Endothelial cell of umbilical vein (primary cell): Measurements from ENCODE around the gene SNORC. TPM values are rescaled to one million over a fixed set of nuclear protein-coding genes. Genes with fewer than 3 reads are reported as not detected.

Experiments
- BruUV-seq: library from RNA; stranded (reverse); fragments of 400-500 nt; replicated peaks from 2 replicates; lab custom pipeline; 2021; lab: Mats Ljungman, UMichigan
- CTCF ChIA-PET: fragments of 300-600, 350-600 bp; sonication (Branson Sonifier 250); formaldehyde crosslinking; loops from one replicate; lab custom pipeline; 2021; ENCODE audit warnings: antibody characterized with exemption, inconsistent platforms; lab: Charles Lee
- POLR2A ChIA-PET: fragments of 300-600, 350-600 bp; sonication (Branson Sonifier 250); formaldehyde crosslinking; loops from one replicate; lab custom pipeline; 2021; ENCODE audit warnings: antibody characterized with exemption, inconsistent platforms; lab: Charles Lee
- DNase-seq: peaks from one replicate; pipeline ENCODE4 v3.0.0-alpha.2; 2011; ENCODE audit warnings: low read depth, low spot score
- FAIRE-seq: peaks from 2 replicates; lab custom pipeline; 2011; peaks lifted over from hg19 to GRCh38; lab: Jason Lieb, UNC
- H2AFZ ChIP-seq: 2 replicates; pipeline ENCODE4 v1.6.0; 2012; ENCODE audit warnings: low read depth, low read length, control low read depth, inconsistent platforms
- H3K27ac ChIP-seq: 2 replicates; pipeline ENCODE4 v1.5.1; 2011; ENCODE audit warnings: low read depth, mild to moderate bottlenecking, control low read depth, low read length, moderate library complexity; ENCODE audit not compliant: insufficient read depth
- H3K27me3 ChIP-seq, 2 experiments: 2 replicates each; pipeline versions ENCODE4 v1.6.0 to v1.6.1; 2011; ENCODE audit warnings: low read length in 2 of 2, mixed read lengths in 1 of 2; ENCODE audit not compliant: control insufficient read depth in 2 of 2, insufficient read depth in 2 of 2
- H3K36me3 ChIP-seq, 2 experiments: 2 replicates in 1 of 2; 3 replicates in 1 of 2; pipeline ENCODE4 v1.5.1; 2011; ENCODE audit warnings: low read length in 2 of 2, mild to moderate bottlenecking in 1 of 2, moderate library complexity in 1 of 2; ENCODE audit not compliant: control insufficient read depth in 2 of 2, insufficient read depth in 2 of 2; ENCODE audit errors: extremely low read depth in 1 of 2
- H3K4me1 ChIP-seq: 3 replicates; pipeline ENCODE4 v1.5.1; 2011; ENCODE audit warnings: mild to moderate bottlenecking, low read length; ENCODE audit not compliant: control insufficient read depth, insufficient read depth; ENCODE audit errors: extremely low read depth
- H3K4me2 ChIP-seq: 2 replicates; pipeline ENCODE4 v1.6.1; 2011; ENCODE audit warnings: low read length, control low read depth, mixed read lengths; ENCODE audit not compliant: insufficient read depth
- H3K4me3 ChIP-seq, 3 experiments: fragments of 200-600 bp in 1 of 3; sonication (generic), shearing (Covaris generic) in 1 of 3; replicated peaks in 1 of 3; 2 replicates each; pipeline ENCODE4 v1.5.1; 2011 to 2016; ENCODE audit warnings: control low read depth in 3 of 3, low read length in 3 of 3, mild to moderate bottlenecking in 2 of 3, inconsistent platforms in 1 of 3, low read depth in 1 of 3, moderate library complexity in 1 of 3; ENCODE audit not compliant: insufficient read depth in 1 of 3
- H3K79me2 ChIP-seq: 2 replicates; pipeline ENCODE4 v1.6.0; 2012; ENCODE audit warnings: low read length, inconsistent platforms; ENCODE audit not compliant: control insufficient read depth, insufficient read depth
- H3K9ac ChIP-seq: replicated peaks from 2 replicates; pipeline ENCODE3; 2011; ENCODE audit warnings: low read length, control low read depth; ENCODE audit not compliant: insufficient read depth; ENCODE audit errors: extremely low read depth
- H3K9me1 ChIP-seq: replicated peaks from 3 replicates; pipeline ENCODE4 v1.6.0; 2011; ENCODE audit warnings: mild to moderate bottlenecking, low read length; ENCODE audit not compliant: control insufficient read depth, insufficient read depth; ENCODE audit errors: extremely low read depth
- H3K9me3 ChIP-seq: replicated peaks from 2 replicates; pipeline ENCODE4 v1.5.1; 2012; ENCODE audit warnings: low read length, inconsistent platforms; ENCODE audit not compliant: control insufficient read depth, insufficient read depth
- H4K20me1 ChIP-seq: replicated peaks from 2 replicates; pipeline ENCODE3; 2011; ENCODE audit warnings: mild to moderate bottlenecking, low read length; ENCODE audit not compliant: control insufficient read depth, insufficient read depth; ENCODE audit errors: extremely low read depth
- EZH2 ChIP-seq: IDR thresholded peaks from 2 replicates; pipeline ENCODE4 v1.6.1; 2012; ENCODE audit warnings: borderline replicate concordance, low read depth, mild to moderate bottlenecking, moderate library complexity, low read length, inconsistent platforms; ENCODE audit not compliant: severe bottlenecking
- FOS ChIP-seq: IDR thresholded peaks from 2 replicates; pipeline ENCODE4 v1.6.1; 2011; ENCODE audit warnings: mild to moderate bottlenecking, low read length, moderate library complexity, borderline replicate concordance; ENCODE audit not compliant: insufficient read depth
- GATA2 ChIP-seq: IDR thresholded peaks from 2 replicates; pipeline ENCODE4 v1.7.0; 2011; ENCODE audit warnings: low read depth, mild to moderate bottlenecking, moderate library complexity, mixed read lengths, low read length; ENCODE audit not compliant: insufficient read length, insufficient read depth
- JUN ChIP-seq: IDR thresholded peaks from 2 replicates; pipeline ENCODE4 v1.6.1; 2011; ENCODE audit warnings: borderline replicate concordance, low read depth; ENCODE audit not compliant: insufficient read length, insufficient read depth
- MYC ChIP-seq: IDR thresholded peaks from one replicate; pipeline ENCODE4 v1.6.1; 2011; ENCODE audit warnings: mild to moderate bottlenecking, low read depth, low read length
- POLR2A ChIP-seq: IDR thresholded peaks from 2 replicates; pipeline ENCODE4 v1.6.1; 2012; ENCODE audit warnings: low read depth, mild to moderate bottlenecking, control low read depth, low read length
- POLR2AphosphoS5 ChIP-seq: IDR thresholded peaks from 2 replicates; pipeline ENCODE4 v1.6.1; 2012; ENCODE audit warnings: low read depth, mild to moderate bottlenecking, control low read depth, low read length, moderate library complexity; ENCODE audit not compliant: insufficient read depth
- dilution Hi-C: fragments of 300-500 bp; cut with MboI; formaldehyde crosslinking; loops from one replicate; pipeline ENCODE4 v1.15.0; 2019; ENCODE audit warnings: low sequenced_read_pairs; ENCODE audit not compliant: extremely low pct_ligation_motif_present
- intact Hi-C: fragments of 100-400 bp; cut with micrococcal nuclease; formaldehyde crosslinking; loops from one replicate; pipeline ENCODE4 v1.10.0; 2022
- polyA plus RNA-seq, 4 experiments: library from polyadenylated mRNA; depleted of rRNA in 3 of 4; stranded (reverse) in 3 of 4; unstranded in 1 of 4; fragments of >200 nt; gene quantifications; 2 replicates each; pipeline versions ENCODE4 v1.2.1 to v1.2.3, GENCODE V29; 2011 to 2012; ENCODE audit warnings: missing spikeins in 1 of 4
- total RNA-seq: library from RNA; stranded (reverse); gene quantifications from 2 replicates; pipeline ENCODE4 v1.2.3, GENCODE V29; 2021
- TF ChIP-seq, protein P1 (sequence below), 2 donors: IDR thresholded peaks; 1 replicate in 1 of 2; 2 replicates in 1 of 2; pipeline ENCODE4 v1.5.1; 2011; ENCODE audit warnings: low read length in 2 of 2, mild to moderate bottlenecking in 2 of 2, moderate library complexity in 2 of 2, control low read depth in 1 of 2, inconsistent platforms in 1 of 2, low read depth in 1 of 2; ENCODE audit not compliant: insufficient read depth in 1 of 2; ENCODE audit errors: extremely low read depth in 1 of 2
- TF ChIP-seq, protein P2 (sequence below): IDR thresholded peaks from 2 replicates; pipeline ENCODE4 v1.6.1; 2011; ENCODE audit not compliant: insufficient read depth, insufficient read length

Gene SNORC
- total and polyA plus RNA-seq, 2 donors (not counting 3 experiments of a cell fraction or from before 2014, with no cell fraction given), result 1.4 to 4.0 TPM

GRCh38 chr2:232885264-232885961, 15.3 kb downstream of the SNORC start:
- no TSS peak for BruUV-seq
- POLR2A ChIA-PET, result no interaction called here
- Histone ChIP-seq H3K9me1 (no peaks in the 10 kb centered on the region), H3K27me3 (no peaks in the 10 kb centered on the region), H3K4me1 (no peaks in the 10 kb centered on the region), H4K20me1 (no peaks in the 10 kb centered on the region), H3K79me2 (no peaks in the 10 kb centered on the region), H3K27ac (no peak overlapping the region), H3K4me2 (no peak overlapping the region), H3K9ac (no peak overlapping the region), H3K36me3 (no peaks in the 10 kb centered on the region), H3K9me3 (no peaks in the 10 kb centered on the region), H2AFZ (no peak overlapping the region), H3K4me3 (no peak overlapping the region)
- intact Hi-C loops, result loop anchor here (10.0 kb wide), 1 partner anchor 169 kb away; no protein-coding TSS in a partner anchor
- TF ChIP-seq, protein P1, sequence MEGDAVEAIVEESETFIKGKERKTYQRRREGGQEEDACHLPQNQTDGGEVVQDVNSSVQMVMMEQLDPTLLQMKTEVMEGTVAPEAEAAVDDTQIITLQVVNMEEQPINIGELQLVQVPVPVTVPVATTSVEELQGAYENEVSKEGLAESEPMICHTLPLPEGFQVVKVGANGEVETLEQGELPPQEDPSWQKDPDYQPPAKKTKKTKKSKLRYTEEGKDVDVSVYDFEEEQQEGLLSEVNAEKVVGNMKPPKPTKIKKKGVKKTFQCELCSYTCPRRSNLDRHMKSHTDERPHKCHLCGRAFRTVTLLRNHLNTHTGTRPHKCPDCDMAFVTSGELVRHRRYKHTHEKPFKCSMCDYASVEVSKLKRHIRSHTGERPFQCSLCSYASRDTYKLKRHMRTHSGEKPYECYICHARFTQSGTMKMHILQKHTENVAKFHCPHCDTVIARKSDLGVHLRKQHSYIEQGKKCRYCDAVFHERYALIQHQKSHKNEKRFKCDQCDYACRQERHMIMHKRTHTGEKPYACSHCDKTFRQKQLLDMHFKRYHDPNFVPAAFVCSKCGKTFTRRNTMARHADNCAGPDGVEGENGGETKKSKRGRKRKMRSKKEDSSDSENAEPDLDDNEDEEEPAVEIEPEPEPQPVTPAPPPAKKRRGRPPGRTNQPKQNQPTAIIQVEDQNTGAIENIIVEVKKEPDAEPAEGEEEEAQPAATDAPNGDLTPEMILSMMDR (IDR thresholded peaks at IDR 0.05; ENCODE audit: extremely low read depth in 1 of 2, insufficient read depth in 1 of 2, low read depth in 1 of 2, low read length in 2 of 2), result no peak
- TF ChIP-seq, protein P2, sequence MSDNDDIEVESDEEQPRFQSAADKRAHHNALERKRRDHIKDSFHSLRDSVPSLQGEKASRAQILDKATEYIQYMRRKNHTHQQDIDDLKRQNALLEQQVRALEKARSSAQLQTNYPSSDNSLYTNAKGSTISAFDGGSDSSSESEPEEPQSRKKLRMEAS, result no peak
- TF ChIP-seq GATA2 (no peak), POLR2AphosphoS5 (no peak), POLR2A (no peak), EZH2 (no peak), JUN (no peak), FOS (no peak), MYC (no peak)
- no peak for FAIRE-seq
- no peak for DNase-seq
- CTCF ChIA-PET, result no interaction called here
- dilution Hi-C loops, result no loop called here
